ENCODE results near the gene FSTL4. TPM values are rescaled to one million over a fixed set of nuclear protein-coding genes. Genes with fewer than 3 reads are reported as not detected.
A peak's percentile ranks its signal among the peaks of the same experiment; 100 is the strongest.

The FSTL4 gene
- polyA plus RNA-seq, 2 donors = 0.67 to 2.1 TPM

DNA sequence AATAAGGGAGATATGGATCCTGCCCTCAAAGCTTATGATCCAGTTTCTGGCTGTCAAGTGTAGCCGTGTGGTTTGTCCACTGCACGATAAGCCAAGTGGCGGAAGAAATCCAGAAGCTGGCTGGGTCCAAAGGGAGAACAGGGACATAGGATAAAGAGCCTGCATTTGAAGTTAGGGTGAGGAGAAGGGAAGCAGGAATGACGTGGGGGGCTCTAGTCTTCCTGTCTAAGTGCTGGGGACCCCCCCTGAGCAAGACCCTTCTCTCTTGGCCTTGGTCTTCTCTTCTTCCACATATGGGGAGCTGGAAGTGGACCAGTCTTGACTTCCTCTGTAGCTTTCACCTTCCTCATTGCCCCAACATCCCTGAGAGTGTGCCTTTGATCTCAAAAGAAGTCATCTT, 186.6 kb downstream of the FSTL4 start:
- Histone ChIP-seq H3K27ac (ENCODE audit: low read depth in 2 of 2, low read length in 1 of 2) (no peak overlapping the region), H3K36me3 (ENCODE audit: control insufficient read depth in 2 of 2, insufficient read depth in 2 of 2, low read length in 1 of 2) (no peaks in the 10 kb centered on the region), H3K4me1 (ENCODE audit: control insufficient read depth in 2 of 2, insufficient read depth in 2 of 2, low read length in 1 of 2) (peaks cover 4 to 6% of the 10 kb centered on the region in 2 donors), H3K9me3 (ENCODE audit: control insufficient read depth in 2 of 2, insufficient read depth in 1 of 2, low read depth in 1 of 2, low read length in 1 of 2) (no peaks in the 10 kb centered on the region), H3K4me3 (ENCODE audit: low read depth in 1 of 2, low read length in 2 of 2) (no peak overlapping the region), H3K27me3 (ENCODE audit: control insufficient read depth in 1 of 2, insufficient read depth in 2 of 2, low read length in 2 of 2) (no peaks in the 10 kb centered on the region)
- 88 to 89% methylated on average over 4 of the region's 4 CpGs for WGBS, 2 donors

DNA sequence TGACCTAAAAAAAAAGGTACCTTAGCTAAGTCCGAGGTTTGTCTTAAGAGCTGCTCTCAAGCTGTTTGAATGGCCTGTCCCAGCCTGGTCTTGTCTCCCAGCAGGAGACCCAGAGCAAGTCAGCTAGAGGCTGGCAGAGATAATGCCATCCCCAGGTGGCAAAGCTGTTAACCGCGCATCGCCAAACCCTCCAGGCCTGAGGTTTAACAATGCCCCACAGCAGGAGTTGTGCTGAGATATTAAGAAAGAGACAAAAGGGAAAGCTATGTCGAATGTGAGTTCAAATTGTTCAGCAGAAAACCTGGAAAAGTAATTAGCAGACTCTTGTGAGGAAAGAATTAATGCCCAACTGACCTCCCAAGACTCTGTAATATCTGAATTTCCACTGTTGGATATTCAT, 187.1 kb downstream of the FSTL4 start:
- Histone ChIP-seq H3K27ac (ENCODE audit: low read depth in 2 of 2, low read length in 1 of 2) (no peak overlapping the region), H3K27me3 (ENCODE audit: control insufficient read depth in 1 of 2, insufficient read depth in 2 of 2, low read length in 2 of 2) (no peaks in the 10 kb centered on the region), H3K4me3 (ENCODE audit: low read depth in 1 of 2, low read length in 2 of 2) (no peak overlapping the region), H3K4me1 (ENCODE audit: control insufficient read depth in 2 of 2, insufficient read depth in 2 of 2, low read length in 1 of 2) (peaks cover 4 to 6% of the 10 kb centered on the region in 2 donors), H3K9me3 (ENCODE audit: control insufficient read depth in 2 of 2, insufficient read depth in 1 of 2, low read depth in 1 of 2, low read length in 1 of 2) (no peaks in the 10 kb centered on the region), H3K36me3 (ENCODE audit: control insufficient read depth in 2 of 2, insufficient read depth in 2 of 2, low read length in 1 of 2) (no peaks in the 10 kb centered on the region)
- WGBS, 2 donors = 64 to 78% methylated on average over 5 of the region's 5 CpGs

DNA sequence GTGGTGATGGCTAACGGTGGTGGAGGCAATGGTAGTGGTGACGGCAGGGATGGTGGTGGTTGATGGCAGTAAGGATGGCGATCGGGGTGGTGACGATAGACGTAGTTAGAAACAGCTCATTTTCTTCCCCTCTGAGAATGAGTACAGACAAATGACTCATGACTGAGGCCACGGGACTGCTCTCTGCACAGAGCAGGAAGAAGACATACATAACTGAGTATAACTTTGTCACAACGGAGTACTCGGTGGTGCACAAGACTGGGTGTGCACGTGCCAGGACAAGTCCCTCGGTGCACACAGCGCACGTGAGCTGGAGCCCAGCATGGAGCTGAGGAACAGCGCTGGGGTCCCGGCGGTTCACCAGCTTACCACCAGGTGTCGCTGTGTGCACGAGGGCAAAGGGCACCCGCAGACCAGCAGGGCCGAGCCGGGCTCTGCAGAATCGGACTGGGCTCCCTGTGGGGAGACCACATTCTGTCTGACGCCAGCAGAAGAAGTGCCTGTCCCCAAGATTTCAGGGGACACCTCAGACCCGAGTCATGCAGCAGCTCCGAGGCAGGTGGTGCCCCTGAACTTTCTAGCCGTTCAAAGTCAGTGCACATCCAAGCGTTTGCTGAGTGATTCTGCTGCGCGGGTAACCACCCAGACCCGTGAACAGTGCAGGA, 188.6 kb downstream of the FSTL4 start:
- Histone ChIP-seq H3K9me3 (ENCODE audit: control insufficient read depth in 2 of 2, insufficient read depth in 1 of 2, low read depth in 1 of 2, low read length in 1 of 2) (no peaks in the 10 kb centered on the region), H3K4me1 (ENCODE audit: control insufficient read depth in 2 of 2, insufficient read depth in 2 of 2, low read length in 1 of 2) (peaks cover 4 to 6% of the 10 kb centered on the region in 2 donors), H3K4me3 (ENCODE audit: low read depth in 1 of 2, low read length in 2 of 2) (no peak overlapping the region), H3K27me3 (ENCODE audit: control insufficient read depth in 1 of 2, insufficient read depth in 2 of 2, low read length in 2 of 2) (no peaks in the 10 kb centered on the region), H3K36me3 (ENCODE audit: control insufficient read depth in 2 of 2, insufficient read depth in 2 of 2, low read length in 1 of 2) (no peaks in the 10 kb centered on the region), H3K27ac (ENCODE audit: low read depth in 2 of 2, low read length in 1 of 2) (peak overlapping the region; percentile 38 to 45)
- WGBS, 2 donors = 21 to 24% methylated on average over 30 of the region's 30 CpGs

DNA sequence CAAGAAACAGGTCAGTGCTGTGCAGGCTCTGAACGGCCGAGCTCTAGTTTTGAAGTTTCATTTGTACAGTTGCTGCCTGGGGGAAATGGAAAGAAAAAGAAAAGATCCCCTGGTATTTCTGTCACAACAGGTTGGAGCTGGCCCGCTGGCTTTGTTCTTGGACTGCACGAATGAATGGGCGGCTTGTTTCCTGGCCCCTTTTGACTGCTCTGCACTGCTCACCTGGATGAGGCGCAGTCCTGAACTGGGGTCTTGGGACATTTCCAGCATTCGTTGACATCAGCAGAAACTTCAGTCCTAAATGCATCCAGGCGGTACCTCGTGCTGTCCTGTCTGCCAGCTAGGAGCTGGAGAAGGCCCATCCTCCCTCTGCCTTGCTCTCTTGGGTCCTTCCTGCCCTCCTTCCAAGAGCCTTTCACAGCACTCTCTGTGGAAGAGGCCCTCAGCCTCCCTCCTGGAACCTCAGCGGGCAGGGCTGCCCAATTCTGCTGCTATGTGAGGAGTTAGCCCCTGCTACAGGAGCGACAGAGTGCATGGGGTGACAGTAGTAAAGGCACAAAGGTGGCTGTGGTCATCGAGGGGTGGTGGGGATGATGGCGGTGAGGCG, 189.2 kb downstream of the FSTL4 start:
- peak overlapping the region; percentile 38 to 45 for H3K27ac ChIP-seq (ENCODE audit: low read depth in 2 of 2, low read length in 1 of 2)
- WGBS, 2 donors = 55 to 75% methylated on average over 14 of the region's 14 CpGs

DNA sequence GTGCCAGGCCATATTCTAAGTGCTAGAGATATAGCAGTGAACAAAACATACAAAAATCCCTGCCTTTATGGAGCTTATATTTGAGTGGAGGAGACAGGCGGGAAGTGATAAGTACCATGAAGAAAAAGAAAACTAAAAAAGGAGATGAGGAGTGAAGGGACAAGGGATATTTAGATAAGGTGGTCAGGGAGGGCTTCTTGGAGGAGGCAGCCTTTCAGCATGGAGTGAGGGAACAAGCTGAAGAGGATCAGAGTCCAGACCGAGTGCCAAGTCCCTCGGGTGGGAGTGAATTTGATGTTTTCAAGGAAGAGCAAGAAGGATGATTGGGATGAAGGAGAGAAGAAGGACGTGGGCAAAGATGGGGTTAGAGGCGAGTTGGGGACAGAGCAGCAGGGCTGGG, 190.5 kb downstream of the FSTL4 start:
- 63 to 69% methylated on average over 5 of the region's 5 CpGs for WGBS, 2 donors
- Histone ChIP-seq H3K36me3 (ENCODE audit: control insufficient read depth in 2 of 2, insufficient read depth in 2 of 2, low read length in 1 of 2) (no peaks in the 10 kb centered on the region), H3K4me3 (ENCODE audit: low read depth in 1 of 2, low read length in 2 of 2) (no peak overlapping the region), H3K27me3 (ENCODE audit: control insufficient read depth in 1 of 2, insufficient read depth in 2 of 2, low read length in 2 of 2) (no peaks in the 10 kb centered on the region), H3K4me1 (ENCODE audit: control insufficient read depth in 2 of 2, insufficient read depth in 2 of 2, low read length in 1 of 2) (peaks cover 4 to 6% of the 10 kb centered on the region in 2 donors), H3K27ac (ENCODE audit: low read depth in 2 of 2, low read length in 1 of 2) (no peak overlapping the region), H3K9me3 (ENCODE audit: control insufficient read depth in 2 of 2, insufficient read depth in 1 of 2, low read depth in 1 of 2, low read length in 1 of 2) (no peaks in the 10 kb centered on the region)

More for the DNA sequence above, 189.2 kb downstream of the FSTL4 start:
- Histone ChIP-seq H3K9me3 (ENCODE audit: control insufficient read depth in 2 of 2, insufficient read depth in 1 of 2, low read depth in 1 of 2, low read length in 1 of 2) (no peaks in the 10 kb centered on the region), H3K4me3 (ENCODE audit: low read depth in 1 of 2, low read length in 2 of 2) (no peak overlapping the region), H3K27me3 (ENCODE audit: control insufficient read depth in 1 of 2, insufficient read depth in 2 of 2, low read length in 2 of 2) (no peaks in the 10 kb centered on the region), H3K36me3 (ENCODE audit: control insufficient read depth in 2 of 2, insufficient read depth in 2 of 2, low read length in 1 of 2) (no peaks in the 10 kb centered on the region), H3K4me1 (ENCODE audit: control insufficient read depth in 2 of 2, insufficient read depth in 2 of 2, low read length in 1 of 2) (peaks cover 4 to 6% of the 10 kb centered on the region in 2 donors)

DNA sequence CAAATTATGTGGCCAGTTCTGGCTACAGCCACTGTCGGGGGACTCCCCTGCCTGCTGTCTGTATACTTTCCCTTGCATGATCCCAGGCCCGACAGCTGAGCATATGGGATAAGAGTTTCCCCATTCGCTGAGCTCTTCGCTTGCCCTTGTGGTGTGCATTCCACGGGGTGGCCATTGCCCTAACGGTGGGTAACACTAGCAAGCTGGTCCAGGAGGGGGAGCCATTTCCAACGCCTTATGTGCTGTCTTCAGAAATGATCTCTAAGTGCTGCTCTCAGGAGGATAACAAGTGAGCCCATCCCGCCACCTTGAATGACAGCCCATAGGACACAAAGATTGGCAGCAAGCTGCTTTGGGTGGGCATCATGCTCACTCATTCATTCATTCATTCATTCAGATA, 190.9 kb downstream of the FSTL4 start:
- 72 to 83% methylated on average over 8 of the region's 8 CpGs for WGBS, 2 donors
- Histone ChIP-seq H3K27me3 (ENCODE audit: control insufficient read depth in 1 of 2, insufficient read depth in 2 of 2, low read length in 2 of 2) (no peaks in the 10 kb centered on the region), H3K4me3 (ENCODE audit: low read depth in 1 of 2, low read length in 2 of 2) (no peak overlapping the region), H3K36me3 (ENCODE audit: control insufficient read depth in 2 of 2, insufficient read depth in 2 of 2, low read length in 1 of 2) (no peaks in the 10 kb centered on the region), H3K4me1 (ENCODE audit: control insufficient read depth in 2 of 2, insufficient read depth in 2 of 2, low read length in 1 of 2) (peaks cover 4 to 6% of the 10 kb centered on the region in 2 donors), H3K27ac (ENCODE audit: low read depth in 2 of 2, low read length in 1 of 2) (no peak overlapping the region), H3K9me3 (ENCODE audit: control insufficient read depth in 2 of 2, insufficient read depth in 1 of 2, low read depth in 1 of 2, low read length in 1 of 2) (no peaks in the 10 kb centered on the region)

DNA sequence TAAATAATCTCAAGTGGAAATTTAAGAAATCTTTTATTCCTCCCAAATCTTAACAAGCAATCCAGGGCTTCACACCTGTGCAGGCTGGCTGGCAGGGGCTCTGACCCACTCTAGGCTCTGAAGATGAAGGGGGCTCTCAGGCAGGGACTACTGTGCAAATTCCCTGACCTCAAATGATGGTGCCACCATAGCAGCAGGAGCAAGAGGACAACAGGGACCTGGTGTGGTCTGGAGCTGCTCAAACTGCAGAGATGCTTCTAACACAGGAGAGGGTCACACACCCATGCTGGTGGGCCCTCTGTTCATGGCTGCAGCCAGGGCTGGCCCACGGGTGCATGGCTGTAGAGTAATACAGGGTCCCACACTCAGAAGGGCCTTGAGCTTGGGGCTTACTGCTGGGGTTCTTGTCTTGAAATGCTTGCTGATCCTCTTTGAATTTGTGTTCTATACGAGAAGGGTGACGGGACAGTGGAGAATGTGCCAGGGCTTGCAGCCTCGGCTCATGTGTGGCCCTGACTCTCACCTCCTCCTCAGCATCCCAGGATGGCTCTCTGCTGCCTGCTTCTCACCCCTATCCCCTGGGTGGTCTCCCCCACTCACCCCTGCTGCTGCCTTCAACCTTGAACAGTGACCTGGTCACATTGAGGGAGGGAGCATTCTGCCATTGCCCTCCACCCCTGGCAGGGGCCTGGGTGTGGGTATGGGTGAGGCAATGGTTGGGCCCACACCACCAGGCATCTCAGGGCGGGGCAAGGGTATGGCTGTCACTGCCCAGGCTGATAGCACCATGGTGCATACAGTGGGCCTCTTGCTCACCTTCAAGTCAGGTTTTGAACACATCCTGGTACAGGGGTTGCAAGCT, 191.7 kb downstream of the FSTL4 start:
- Histone ChIP-seq H3K27me3 (ENCODE audit: control insufficient read depth in 1 of 2, insufficient read depth in 2 of 2, low read length in 2 of 2) (no peaks in the 10 kb centered on the region), H3K36me3 (ENCODE audit: control insufficient read depth in 2 of 2, insufficient read depth in 2 of 2, low read length in 1 of 2) (no peaks in the 10 kb centered on the region), H3K4me3 (ENCODE audit: low read depth in 1 of 2, low read length in 2 of 2) (no peak overlapping the region), H3K4me1 (ENCODE audit: control insufficient read depth in 2 of 2, insufficient read depth in 2 of 2, low read length in 1 of 2) (peaks cover 4 to 6% of the 10 kb centered on the region in 2 donors), H3K9me3 (ENCODE audit: control insufficient read depth in 2 of 2, insufficient read depth in 1 of 2, low read depth in 1 of 2, low read length in 1 of 2) (no peaks in the 10 kb centered on the region), H3K27ac (ENCODE audit: low read depth in 2 of 2, low read length in 1 of 2) (no peak overlapping the region)
- WGBS, 2 donors = 62 to 69% methylated on average over 5 of the region's 5 CpGs

DNA sequence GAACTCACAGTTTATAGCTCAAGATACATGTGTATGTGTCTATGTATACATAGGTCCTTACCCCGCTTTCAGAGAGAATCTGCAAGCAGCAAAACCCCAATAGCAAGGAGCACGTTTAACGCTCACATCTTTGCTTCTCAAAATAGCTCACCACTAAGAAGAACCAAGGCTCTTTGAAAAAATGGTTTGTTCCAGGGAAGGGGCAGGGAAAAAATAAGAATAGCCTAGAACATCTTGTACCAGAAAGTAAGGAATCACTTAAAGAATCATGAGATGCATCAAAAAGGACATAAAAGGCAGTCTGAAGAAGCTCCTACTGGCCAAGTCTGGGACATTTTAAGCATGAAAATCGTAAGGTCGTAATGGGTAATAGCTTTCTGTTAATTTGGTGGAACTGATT, 196.4 kb downstream of the FSTL4 start:
- H3K27ac ChIP-seq (ENCODE audit: low read depth in 2 of 2, low read length in 1 of 2) = no peak overlapping the region
- 91 to 92% methylated on average over 5 of the region's 5 CpGs for WGBS, 2 donors
- no peaks in the 10 kb centered on the region for H3K27me3 ChIP-seq (ENCODE audit: control insufficient read depth in 1 of 2, insufficient read depth in 2 of 2, low read length in 2 of 2)
- no peaks in the 10 kb centered on the region for H3K36me3 ChIP-seq (ENCODE audit: control insufficient read depth in 2 of 2, insufficient read depth in 2 of 2, low read length in 1 of 2)
- H3K4me3 ChIP-seq (ENCODE audit: low read depth in 1 of 2, low read length in 2 of 2) = no peak overlapping the region
- no peaks in the 10 kb centered on the region for H3K4me1 ChIP-seq (ENCODE audit: control insufficient read depth in 2 of 2, insufficient read depth in 2 of 2, low read length in 1 of 2)
- no peaks in the 10 kb centered on the region for H3K9me3 ChIP-seq (ENCODE audit: control insufficient read depth in 2 of 2, insufficient read depth in 1 of 2, low read depth in 1 of 2, low read length in 1 of 2)

DNA sequence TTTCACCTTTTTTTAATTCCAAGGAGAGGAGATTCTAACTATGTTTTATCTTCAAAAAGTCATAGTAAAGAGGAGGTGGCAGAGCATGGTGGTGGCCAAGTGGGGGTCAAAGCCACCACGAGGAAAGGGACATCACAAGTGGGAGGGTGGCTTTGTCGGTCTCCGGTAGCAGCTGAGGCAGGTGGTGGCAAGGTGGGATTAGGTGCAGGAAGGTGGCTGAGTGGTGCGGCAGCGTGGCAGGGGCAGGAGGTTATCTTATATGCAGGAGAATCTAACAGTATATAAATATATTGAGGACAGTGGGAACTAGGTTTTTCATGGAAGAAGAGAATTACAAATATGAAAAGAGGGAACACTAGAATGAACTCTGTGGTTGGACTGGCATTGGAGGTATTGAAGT, 196.8 kb downstream of the FSTL4 start:
- Histone ChIP-seq H3K27ac (ENCODE audit: low read depth in 2 of 2, low read length in 1 of 2) (no peak overlapping the region), H3K27me3 (ENCODE audit: control insufficient read depth in 1 of 2, insufficient read depth in 2 of 2, low read length in 2 of 2) (no peaks in the 10 kb centered on the region), H3K36me3 (ENCODE audit: control insufficient read depth in 2 of 2, insufficient read depth in 2 of 2, low read length in 1 of 2) (no peaks in the 10 kb centered on the region), H3K4me3 (ENCODE audit: low read depth in 1 of 2, low read length in 2 of 2) (no peak overlapping the region), H3K9me3 (ENCODE audit: control insufficient read depth in 2 of 2, insufficient read depth in 1 of 2, low read depth in 1 of 2, low read length in 1 of 2) (no peaks in the 10 kb centered on the region), H3K4me1 (ENCODE audit: control insufficient read depth in 2 of 2, insufficient read depth in 2 of 2, low read length in 1 of 2) (no peaks in the 10 kb centered on the region)
- 87% methylated on average over 5 of the region's 5 CpGs for WGBS, 2 donors
